GM21360 (cell line): Measurements from ENCODE around the gene QRICH1.
A peak's percentile ranks its signal among the peaks of the same experiment; 100 is the strongest.

Experiments
- ATAC-seq: cut with Tn5 transposase; IDR thresholded peaks from one replicate; pipeline ENCODE4 v1.9.1; 2021; ENCODE audit warnings: mild to moderate bottlenecking, moderate library complexity; ENCODE audit not compliant: unreplicated experiment

Gene QRICH1

GRCh38 chr3:49001155-49001554, 92.7 kb downstream of the QRICH1 start:
- ATAC-seq, result no peak

DNA sequence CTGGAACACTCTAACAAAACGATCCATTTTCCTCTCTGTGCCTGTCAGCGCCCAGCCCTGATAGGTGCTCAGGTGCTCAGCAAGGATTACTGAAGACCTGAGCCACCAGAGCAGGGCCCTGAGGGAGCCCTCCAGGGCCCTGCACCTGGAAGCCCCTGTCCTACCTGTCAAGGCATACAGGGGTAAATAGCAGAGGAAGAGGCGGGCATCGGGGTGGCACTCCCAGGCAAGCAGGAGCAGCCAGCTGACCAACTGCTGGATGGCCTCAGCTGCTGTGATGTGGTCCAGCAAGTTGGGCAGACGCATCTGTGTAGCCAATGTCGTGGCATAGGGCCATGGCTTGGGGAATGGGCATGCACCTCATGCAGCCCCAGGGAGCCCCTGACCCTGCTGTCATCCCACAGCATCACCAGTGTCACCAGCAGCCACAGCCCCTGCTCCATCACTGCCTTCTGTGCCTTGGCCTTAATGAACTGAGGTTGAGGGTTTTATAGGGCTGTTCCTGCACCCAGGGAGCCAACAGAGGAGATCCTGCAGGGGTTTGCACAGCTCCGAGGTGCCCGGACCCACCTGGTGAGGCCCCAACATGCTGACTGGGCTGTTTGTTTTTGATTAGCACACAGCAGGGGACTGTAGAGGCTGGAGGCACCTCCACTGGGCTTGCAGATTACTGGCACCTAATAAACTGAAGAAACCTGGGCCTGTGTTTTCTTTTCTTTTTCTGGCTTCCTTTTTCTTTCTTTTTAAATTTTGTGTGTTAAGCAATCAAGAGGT, 94.6 kb downstream of the QRICH1 start:
- ATAC-seq, result no peak

DNA sequence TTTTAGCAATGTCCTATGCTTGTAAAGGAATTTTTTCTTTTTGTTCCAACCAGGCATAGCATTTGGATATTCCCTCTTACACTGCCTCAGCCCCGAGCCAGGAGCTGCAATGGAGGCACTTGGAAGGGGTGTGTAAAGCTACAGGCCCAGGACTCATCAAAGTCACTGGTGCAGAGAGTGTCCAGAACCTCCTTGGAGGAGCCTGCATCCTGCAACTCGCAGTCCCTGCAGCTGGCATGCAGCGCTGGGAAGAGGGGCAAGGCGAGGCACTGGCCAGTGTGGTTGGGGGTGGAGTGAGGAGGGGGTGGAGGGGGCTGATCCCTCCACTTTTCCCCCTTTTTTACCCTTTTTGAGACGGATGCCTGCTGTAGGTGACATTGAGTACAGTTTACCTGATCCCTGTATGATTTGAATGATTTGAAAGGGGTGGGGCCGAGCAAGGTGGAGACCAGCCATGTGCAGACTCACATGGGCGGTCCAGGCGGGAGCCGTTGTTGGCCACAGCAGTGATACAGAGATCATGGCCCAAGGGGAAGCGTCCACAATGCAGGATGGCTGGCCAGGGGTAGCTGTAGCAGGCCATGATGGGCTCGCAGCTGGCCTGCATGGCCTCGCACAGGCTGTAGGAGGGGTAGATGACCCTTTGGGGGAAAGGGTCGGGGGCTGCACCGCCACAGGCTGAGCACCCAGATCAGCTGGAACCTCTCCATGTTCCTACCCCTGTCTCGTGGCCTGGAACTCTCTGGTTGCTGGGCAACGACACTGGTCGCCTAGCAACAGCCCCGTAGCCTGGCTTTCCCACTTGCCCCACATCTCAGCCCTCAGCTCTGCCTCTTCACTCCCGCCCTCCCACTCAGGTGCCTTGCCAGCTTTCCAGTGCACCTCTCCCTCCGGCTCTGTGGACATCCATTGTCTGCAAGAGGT, 95.9 kb downstream of the QRICH1 start:
- ATAC-seq, result no peak

DNA sequence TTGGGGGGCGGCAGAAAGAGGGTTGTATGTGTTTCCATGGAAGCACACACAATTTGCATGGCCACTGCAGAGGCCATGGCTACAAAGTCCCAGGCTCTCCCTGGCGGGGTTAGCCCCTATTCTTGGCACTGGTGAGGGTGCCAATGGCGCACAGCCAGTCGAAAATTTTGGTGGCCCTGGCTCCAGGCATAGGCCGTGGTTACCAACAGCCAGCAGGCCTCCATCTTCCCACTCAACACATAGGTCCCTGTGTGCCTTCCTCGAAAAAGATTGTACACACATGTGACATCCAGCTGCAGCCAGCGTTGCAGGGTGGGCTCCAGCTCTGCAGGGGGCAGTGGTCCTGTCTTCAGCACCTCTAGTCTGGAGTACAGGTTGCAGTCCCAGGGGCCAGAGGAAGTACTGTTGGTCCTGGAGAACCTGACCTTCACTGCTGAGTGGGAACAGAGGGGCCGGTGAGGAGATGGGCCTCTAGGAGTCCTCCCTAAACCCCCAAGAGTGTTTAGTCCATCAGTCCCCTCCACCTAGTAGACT, 96.7 kb downstream of the QRICH1 start:
- no peak for ATAC-seq

DNA sequence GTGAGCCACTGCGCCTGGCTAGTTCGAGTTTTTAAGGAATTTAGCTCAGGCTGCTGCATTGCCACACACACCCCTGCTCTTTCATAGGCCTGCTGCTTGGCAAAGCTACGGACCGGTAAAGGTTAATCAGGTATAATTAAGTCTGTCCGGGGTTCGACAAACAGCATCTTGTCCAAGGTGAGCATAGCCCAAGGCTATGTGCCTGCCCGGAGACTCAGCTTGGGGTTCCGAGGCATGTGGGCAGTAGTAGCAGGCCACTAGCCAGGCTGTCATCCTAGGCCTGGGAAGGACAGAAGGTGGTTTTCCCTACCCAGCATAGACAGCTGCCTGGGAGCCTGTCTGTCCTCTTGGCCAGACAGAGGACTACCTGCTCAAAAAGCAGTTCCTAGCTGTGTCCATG, 97.2 kb downstream of the QRICH1 start:
- ATAC-seq, result no peak

DNA sequence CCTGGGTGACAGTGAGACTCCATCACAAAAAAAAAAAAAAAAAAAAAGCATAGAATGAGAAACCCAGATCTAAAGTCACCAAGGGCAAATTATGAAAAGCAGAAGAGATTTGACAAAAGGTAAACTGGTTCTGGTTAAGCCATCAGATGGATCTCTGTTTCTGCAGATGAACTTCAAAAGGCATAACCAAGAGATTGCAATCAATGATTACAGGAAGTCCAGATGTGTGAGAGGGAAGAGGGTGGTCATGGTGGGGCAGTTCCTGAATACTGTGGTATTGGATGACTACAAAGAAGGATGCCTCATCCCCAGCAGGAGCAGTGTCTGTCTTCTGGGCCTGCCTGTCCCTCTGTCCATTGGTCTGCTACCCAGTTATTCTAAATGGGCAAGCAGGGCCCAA, 100.0 kb downstream of the QRICH1 start:
- no peak for ATAC-seq

DNA sequence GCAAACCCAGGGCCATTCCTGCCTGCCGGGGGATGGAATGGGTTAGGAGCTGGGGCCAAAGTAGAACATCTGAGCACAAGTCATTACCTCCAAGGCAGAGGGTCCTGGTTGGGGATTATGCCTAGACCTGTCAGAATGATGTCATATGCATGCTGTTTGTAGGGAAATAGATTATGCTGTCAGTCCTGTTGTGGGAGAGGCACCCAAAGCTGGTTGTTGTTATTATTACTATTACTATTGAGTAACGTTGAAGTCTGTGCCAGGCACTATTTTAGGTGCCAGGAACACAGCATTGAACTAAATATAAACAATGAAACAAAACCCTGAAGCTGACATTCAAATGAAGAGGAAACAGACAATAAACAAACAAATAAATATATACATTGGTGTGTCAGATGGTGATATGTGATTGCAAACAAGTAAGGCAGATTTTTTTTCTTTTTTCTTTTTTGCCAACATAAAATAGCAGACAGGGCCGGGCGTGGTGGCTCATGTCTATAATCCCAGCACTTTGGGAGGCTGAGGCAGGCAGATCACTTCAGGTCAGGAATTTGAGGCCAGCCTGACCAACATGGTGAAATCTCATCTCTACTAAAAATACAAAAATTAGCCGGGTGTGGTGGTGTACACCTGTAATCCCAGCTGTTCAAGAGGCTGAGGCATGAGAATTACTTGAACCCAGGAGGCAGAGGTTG, 101.9 kb downstream of the QRICH1 start:
- no peak for ATAC-seq

- ATAC-seq, result no peak
Observed at GRCh38 chr3:48990636-48991469, 103.0 kb downstream of the QRICH1 start.

DNA sequence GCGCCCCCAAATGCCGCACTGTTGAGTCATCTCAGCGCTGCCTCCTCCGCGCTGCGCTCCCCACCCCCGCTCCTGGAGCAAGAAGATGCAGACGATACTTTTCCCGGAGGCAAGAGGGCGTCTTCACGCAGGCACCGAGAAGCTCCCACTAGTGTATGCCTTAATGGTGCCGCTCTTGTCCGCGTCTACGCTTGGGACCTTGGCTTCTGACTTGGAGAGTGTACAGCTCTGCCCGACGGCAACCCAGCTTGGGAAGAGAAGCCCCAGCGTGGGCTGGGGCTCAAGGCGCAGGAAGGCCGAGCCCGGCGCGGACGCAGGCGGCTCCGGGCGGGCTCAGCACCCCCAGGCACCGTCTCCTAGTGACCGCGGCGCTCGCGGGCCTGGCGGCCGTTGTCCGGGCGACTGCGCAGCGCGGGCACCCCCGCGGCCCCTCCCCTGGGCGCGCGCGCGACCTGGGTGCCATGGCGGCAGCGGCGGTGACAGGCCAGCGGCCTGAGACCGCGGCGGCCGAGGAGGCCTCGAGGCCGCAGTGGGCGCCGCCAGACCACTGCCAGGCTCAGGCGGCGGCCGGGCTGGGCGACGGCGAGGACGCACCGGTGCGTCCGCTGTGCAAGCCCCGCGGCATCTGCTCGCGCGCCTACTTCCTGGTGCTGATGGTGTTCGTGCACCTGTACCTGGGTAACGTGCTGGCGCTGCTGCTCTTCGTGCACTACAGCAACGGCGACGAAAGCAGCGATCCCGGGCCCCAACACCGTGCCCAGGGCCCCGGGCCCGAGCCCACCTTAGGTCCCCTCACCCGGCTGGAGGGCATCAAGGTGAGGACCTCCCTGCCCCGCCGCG, 103.9 kb downstream of the QRICH1 start, which contains the start of gene P4HTM:
P4HTM (plus strand) TSS at position 446 of the 840 bp plus-strand sequence; CDS start at position 462, 16 bp downstream.
- peak; percentile 49 for ATAC-seq

DNA sequence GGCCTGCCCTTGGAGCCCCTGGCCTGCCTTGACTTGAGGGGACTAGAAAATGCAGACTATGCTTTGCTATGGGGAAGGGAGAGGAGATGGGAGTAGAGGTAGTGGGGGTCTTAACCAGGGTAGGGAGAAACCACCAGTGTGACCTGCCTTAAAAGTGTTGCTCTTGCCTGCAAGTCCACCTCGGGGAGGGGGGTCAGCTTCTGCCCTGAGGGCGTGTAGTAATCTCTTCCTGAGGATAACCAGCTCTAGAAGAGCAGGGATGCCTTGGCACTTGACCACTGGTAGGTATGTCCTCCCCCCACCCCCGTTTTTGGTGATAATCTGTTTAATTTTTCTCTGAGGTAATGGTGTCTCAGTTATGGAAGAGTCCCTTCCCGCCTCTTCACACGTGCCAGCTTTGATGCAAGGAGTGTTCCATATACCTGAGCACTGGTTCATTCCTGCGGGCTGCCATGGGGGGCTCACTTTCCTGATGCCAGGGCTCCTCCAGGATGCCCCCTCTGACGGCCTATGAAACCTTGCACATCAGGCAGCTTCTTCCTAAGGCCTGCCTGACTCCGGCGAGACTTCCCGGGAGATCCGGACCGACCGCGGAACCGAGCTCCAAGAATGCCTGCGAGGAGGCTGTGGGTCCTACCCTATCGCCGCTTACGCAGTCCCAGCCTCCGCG, 104.6 kb downstream of the QRICH1 start:
- no peak for ATAC-seq

DNA sequence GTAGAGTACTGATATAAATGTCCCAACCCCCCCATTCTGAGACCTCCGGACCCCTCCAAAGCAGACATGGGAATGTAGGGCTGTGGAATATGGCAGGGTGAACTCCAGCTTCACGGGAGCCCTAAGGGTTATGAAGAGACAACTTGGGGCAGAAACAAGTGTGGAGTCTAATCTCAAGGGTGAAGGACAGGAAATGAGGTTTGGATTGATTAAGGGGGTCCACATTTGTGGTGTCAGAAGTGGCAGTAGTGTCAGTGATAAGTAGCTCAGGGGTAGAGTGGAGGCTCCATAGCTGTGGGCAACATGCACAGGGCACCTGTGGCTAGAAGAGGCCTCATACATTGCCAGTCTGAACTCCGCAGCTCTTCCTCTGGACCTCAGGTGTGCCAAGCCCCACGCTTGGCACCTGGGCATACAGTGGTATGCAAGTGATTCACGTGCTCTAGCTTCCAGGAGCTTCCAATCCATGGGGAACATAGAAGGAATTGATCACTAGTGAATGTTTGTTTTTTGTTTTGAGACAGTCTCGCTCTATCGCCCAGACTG, 108.0 kb downstream of the QRICH1 start:
- ATAC-seq, result no peak

DNA sequence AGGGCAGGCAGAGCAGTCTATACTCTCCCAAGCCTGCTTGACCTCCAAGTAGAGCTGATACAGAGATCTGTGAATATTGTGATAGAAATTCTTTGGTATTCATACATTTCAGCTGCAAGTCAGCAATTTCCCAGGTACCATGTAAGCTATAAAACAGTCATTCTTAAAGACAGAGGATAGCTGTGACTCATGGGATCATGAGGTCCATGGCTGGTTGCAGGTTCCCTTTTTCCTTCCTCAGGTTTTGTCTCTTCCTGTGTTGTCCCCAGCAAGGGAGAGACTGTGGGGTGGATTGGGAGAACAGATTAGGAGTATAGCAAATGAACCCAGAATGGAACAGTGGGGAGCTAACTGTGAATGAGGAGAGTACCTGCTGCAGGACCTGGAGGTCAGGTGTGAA, 109.2 kb downstream of the QRICH1 start:
- ATAC-seq, result no peak

DNA sequence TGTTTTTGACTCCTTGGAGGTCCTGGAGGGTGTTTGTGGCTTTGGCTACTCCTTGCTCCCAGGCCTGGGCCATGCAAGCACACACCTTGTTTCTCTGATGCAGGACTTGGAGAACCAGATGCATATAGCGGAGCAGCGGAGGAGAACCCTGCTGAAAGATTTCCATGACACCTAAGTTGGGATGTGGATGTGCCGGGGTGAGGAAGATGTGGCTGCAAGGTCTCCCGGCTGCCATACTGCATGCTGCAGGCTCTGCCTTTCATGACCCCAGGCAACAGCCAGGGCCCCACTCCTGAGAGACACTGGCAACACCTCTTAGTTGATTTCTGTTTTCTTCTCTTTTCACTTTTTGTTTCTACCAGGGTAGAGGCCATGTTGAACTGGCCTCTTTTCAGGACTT, 110.8 kb downstream of the QRICH1 start:
- ATAC-seq, result no peak

GRCh38 chr3:48982686-48983085, 111.2 kb downstream of the QRICH1 start:
- ATAC-seq, result no peak

DNA sequence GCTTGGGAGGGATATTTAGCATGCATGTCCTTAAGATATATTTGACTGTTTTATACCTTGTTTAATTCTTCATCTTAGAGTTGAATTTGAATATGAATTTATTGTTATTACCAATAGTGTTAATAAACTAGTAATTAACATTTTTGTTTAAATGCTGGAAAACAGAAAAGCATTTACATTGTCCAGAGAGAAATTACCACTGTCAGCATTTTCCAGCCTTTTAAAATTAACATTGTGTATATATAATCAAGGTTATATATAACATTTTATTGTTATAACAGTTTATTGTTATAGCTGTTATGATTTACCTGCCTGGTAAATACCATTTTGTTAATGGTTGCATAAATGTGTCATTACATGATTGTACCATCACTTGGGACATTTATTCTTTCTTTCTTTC, 111.9 kb downstream of the QRICH1 start:
- ATAC-seq, result no peak

DNA sequence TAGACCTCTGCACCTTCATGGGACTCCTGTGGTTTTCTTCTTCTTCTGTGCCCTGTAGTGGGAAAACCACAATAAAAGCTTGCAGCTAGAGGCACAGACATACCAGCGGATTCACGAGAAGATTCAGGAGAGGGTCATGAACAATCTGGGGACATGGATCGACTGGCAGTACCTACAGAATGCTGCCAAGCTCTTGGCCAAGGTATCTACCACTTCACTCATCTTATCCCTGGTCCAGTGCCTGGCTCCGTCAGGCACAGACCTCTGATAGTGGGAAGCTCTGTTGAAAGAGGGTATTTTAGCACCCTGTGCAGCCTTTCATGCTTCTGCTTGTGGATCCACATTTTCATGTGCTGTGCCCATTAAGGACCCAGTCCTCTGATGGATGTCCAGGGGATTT, 113.6 kb downstream of the QRICH1 start:
- no peak for ATAC-seq
